GM18511 (cell line): Measurements from ENCODE around the gene DNMBP.
"Not testable (repeated sequence)": the region's sequence is repeated elsewhere in the genome, so short reads cannot be mapped to it uniquely, and the experiment has no call there.

Experiments used
- ATAC-seq: cut with Tn5 transposase; IDR thresholded peaks from one replicate; pipeline ENCODE4 v1.9.1; 2021; ENCODE audit warnings: mild to moderate bottlenecking, moderate library complexity; ENCODE audit not compliant: unreplicated experiment

Gene DNMBP

GRCh38 chr10:99953510-99953909 is 56.2 kb downstream of the DNMBP start:
- ATAC-seq, result not testable (repeated sequence)

- no peak for ATAC-seq
These were observed 56.9 kb downstream of the DNMBP start for GRCh38 chr10:99952799-99953198.

- not testable (repeated sequence) for ATAC-seq
These were observed 63.7 kb downstream of the DNMBP start for GRCh38 chr10:99946051-99946450.

- no peak for ATAC-seq
These were observed 64.5 kb downstream of the DNMBP start for GRCh38 chr10:99945263-99945662.

GRCh38 chr10:99944860-99945259 is 64.9 kb downstream of the DNMBP start:
- no peak for ATAC-seq

- ATAC-seq, result no peak
These were observed 65.8 kb downstream of the DNMBP start for GRCh38 chr10:99943908-99944307.

- ATAC-seq, result no peak
These were observed 67.6 kb downstream of the DNMBP start for GRCh38 chr10:99941942-99942820.

GRCh38 chr10:99938563-99938962 is 71.2 kb downstream of the DNMBP start:
- ATAC-seq, result peak; percentile 94

- peak; percentile 51 for ATAC-seq
These were observed 72.1 kb downstream of the DNMBP start for GRCh38 chr10:99937630-99938029.

GRCh38 chr10:99932203-99932957 is 77.4 kb downstream of the DNMBP start:
- ATAC-seq, result not testable (repeated sequence)

GRCh38 chr10:99930731-99931550 is 78.8 kb downstream of the DNMBP start:
- no peak for ATAC-seq

GRCh38 chr10:99929360-99929759 is 80.4 kb downstream of the DNMBP start:
- ATAC-seq, result no peak

GRCh38 chr10:99927721-99928280 is 81.9 kb downstream of the DNMBP start:
- ATAC-seq, result no peak

GRCh38 chr10:99926925-99927720 is 82.6 kb downstream of the DNMBP start:
- no peak for ATAC-seq

GRCh38 chr10:99924451-99925255 is 85.1 kb downstream of the DNMBP start:
- ATAC-seq, result no peak

- ATAC-seq, result no peak
These were observed 87.8 kb downstream of the DNMBP start for GRCh38 chr10:99921948-99922347.

- no peak for ATAC-seq
These were observed 88.8 kb downstream of the DNMBP start for GRCh38 chr10:99920901-99921300.

GRCh38 chr10:99920486-99920885 is 89.3 kb downstream of the DNMBP start:
- no peak for ATAC-seq
